ENCODE data around the gene ARHGEF28.

DNA sequence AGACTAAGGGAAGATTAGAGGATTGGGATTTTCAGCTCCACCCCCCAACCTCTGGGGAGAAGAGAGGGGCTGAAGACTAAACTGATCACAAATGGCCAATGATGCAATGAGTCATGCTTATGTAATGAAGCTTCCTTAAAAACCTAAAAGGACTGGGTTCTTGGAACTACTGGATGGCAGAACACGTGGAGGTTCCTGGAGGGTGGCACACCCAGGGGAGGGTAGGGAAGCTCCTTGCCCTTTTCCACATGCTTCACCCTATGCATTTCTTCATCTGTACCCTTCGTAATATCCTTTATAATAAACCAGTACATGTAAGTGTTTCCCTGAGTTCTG lies 48.6 kb downstream of the ARHGEF28 start:
- no peak for TF ChIP-seq SUZ12 (IDR thresholded peaks at IDR 0.05; ENCODE audit: extremely low read depth, insufficient read depth, insufficient read length)
- no peak for TF ChIP-seq ZNF274 (IDR thresholded peaks at IDR 0.05; ENCODE audit: low read depth, low read length)
- no peak for TF ChIP-seq YY1 (IDR thresholded peaks at IDR 0.05; ENCODE audit: insufficient read depth, insufficient read length)
